ENCODE data around the gene CGB3.
"Not testable (repeated sequence)": the region's sequence is repeated elsewhere in the genome, so short reads cannot be mapped to it uniquely, and the experiment has no call there.

Gene CGB3

DNA sequence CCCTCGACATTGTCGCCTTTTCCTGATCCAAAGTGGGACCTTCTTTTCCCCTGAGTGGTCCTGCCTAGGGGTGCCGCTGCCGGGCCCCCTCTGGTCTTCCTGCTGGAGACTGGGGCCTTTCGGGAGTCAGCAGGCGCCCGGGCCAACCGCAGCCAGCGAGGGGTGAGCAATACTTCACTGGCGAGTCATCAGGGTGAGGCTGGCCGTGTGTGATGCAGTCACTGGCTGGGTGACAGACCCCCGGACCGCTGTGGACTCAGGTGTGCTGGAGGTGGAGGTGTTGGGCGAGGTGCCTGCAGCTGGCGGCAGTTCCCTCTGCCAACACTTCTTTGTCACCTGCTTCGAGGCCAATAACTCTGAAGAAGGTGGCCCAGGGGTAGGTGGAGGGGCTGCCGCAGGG, 18.0 kb upstream of the CGB3 start:
- DNase-seq (ENCODE audit: low spot score), result no peak

DNA sequence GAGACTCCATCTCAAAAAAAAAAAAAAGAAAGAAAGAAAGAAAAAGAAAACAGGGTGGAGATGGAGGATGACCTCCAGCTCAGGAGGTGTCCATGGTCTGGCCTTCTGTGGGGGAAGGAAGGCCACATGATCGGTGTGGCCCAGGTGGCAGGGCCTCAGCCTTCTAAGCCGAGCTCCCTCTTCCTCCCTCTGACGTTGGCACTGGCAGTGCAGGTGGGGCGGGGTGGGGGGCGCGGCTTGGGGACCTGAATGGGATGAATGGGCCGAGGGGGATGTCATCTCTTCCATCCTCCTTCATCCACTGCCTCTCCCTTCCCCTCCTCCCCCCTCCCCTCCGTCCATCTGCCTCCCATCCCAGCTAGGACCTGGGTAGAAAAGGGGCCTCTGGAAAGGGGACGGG, 15.6 kb upstream of the CGB3 start:
- not testable (repeated sequence) for DNase-seq (ENCODE audit: low spot score)

DNA sequence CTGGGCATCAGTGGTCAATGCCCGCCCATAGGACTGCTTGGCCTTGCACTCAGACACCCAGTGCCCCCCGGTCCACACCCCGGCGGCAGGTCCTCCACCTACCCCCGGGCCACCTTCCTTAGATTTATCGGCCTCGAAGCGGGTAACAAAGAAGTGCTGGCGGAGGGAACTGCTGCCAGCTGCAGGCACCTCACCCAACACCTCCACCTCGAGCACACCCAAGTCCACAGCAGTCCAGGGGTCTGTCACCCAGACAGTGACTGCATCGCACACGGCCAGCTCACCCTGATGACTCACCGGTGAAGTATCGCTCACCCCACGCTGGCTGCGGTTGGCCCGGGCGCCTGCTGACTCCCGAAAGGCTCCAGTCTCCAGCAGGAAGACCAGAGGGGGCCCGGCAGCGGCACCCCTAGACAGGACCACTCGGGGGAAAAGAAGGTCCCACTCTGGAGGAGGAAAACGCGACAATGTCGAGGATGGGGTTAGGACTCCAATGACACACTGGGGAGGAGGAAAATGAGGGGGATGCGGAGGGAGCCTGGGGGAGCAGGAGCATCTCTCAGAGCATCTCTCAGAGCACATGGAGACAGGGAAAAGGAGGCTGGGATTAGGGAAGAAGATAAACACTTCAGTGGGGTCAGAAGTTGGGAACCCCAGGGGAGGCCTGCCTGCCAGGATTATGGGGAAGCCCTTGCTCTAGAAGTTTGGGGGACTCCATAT, 14.6 kb upstream of the CGB3 start:
- peak; percentile 87 for DNase-seq (ENCODE audit: low spot score)

DNA sequence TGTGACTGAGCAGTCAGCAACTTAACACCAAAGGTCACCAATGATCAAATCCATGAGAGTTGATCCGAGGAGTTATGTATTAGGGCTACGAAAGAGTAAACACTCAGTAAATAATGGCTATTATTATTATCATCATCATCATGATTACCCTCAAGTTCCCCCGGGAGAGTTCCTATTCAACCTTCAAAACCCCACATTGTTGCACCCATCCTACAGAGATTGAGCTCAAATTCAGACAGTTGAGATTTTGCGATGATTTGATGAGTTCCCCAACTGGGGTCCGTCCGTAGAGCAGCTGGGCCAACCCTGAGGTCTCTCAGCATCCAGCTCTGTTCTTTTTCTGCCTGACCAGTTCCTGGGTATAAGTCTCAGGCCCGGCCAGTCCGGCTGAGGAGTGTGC, 14.0 kb upstream of the CGB3 start:
- not testable (repeated sequence) for DNase-seq (ENCODE audit: low spot score)

DNA sequence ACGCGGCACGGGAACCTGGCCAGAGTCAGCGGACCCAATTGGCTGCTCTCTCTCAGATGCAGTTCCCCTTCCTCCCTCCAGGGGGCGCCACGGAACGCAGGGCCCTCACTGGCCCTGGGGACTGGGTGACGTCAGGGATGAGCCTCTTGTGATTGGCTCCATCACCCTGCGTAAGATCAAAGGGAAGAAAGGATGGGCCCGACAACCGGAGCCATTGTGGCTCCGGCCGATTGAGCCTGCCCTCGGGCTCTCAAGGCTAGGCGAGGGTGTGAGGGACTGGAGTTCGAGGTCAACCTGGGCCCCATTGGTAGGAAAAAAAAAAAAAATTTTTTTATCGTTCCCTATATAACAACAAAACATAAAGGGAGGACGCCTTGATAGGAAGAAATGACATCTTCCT, 12.7 kb upstream of the CGB3 start, which contains the start of gene CGB1:
TSS of gene CGB1 (minus strand) at position 81 of the 400 bp plus-strand sequence. CDS start 184 bp downstream, outside the sequence.
- peak; percentile 44 for DNase-seq (ENCODE audit: low spot score)

DNA sequence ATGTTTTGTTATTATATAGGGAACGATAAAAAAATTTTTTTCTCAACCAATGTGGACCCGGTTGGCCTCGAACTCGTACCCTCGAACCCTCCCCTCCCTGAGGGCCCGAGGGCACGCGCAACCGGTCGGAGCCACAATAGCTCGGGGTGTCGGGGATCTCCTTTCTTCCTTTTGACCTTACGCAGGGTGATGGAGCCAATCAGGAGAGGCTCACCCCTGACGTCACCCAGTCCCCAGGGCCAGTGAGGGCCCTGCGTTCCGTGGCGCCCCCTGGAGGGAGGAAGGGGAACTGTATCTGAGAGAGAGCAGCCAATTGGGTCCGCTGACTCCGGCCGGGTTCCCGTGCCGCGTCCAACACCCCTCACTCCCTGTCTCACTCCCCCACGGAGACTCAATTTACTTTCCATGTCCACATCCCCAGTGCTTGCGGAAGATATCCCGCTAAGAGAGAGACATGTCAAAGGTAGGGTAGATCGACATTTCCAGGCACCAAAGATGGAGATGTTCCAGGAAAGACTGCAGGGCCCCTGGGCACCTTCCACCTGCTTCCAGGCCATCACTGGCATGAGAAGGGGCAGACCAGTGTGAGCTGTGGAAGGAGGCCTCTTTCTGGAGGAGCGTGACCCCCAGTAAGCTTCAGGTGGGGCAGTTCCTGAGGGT, 7.6 kb upstream of the CGB3 start, which contains the start of gene CGB2:
TSS of gene CGB2 (plus strand) at position 249 of the 660 bp plus-strand sequence. CDS start at position 455, 206 bp downstream.
- not testable (repeated sequence) for DNase-seq (ENCODE audit: low spot score)

DNA sequence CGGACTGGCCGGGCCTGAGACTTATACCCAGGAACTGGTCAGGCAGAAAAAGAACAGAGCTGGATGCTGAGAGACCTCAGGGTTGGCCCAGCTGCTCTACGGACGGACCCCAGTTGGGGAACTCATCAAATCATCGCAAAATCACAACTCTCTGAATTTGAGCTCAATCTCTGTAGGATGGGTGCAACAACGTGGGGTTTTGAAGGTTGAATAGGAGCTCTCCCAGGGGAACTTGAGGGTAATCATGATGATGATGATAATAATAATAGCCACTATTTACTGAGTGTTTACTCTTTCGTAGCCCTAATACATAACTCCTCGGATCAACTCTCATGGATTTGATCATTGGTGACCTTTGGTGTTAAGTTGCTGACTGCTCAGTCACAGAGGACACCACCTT, 6.2 kb upstream of the CGB3 start:
- not testable (repeated sequence) for DNase-seq (ENCODE audit: low spot score)

DNA sequence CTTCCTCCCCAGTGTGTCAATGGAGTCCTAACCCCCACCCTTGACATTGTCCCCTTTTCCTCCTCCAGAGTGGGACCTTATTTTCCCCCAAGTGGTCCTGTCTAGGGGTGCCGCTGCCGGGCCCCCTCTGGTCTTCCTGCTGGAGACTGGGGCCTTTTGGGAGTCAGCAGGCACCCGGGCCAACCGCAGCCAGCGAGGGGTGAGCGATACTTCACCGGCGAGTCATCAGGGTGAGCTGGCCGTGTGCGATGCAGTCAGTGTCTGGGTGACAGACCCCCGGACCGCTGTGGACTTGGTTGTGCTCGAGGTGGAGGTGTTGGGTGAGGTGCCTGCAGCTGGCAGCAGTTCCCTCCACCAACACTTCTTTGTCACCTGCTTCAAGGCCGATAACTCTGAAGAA, 5.6 kb upstream of the CGB3 start:
- not testable (repeated sequence) for DNase-seq (ENCODE audit: low spot score)

DNA sequence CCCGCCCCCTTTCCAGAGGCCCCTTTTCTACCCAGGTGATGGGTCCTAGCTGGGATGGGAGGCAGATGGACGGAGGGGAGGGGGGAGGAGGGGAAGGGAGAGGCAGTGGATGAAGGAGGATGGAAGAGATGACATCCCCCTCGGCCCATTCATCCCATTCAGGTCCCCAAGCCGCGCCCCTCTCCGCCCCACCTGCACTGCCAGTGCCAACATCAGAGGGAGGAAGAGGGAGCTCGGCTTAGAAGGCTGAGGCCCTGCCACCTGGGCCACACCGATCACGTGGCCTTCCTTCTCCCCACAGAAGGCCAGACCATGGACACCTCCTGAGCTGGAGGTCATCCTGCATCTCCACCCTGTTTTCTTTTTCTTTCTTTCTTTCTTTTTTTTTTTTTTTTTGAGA, 4.6 kb upstream of the CGB3 start:
- DNase-seq (ENCODE audit: low spot score), result not testable (repeated sequence)

DNA sequence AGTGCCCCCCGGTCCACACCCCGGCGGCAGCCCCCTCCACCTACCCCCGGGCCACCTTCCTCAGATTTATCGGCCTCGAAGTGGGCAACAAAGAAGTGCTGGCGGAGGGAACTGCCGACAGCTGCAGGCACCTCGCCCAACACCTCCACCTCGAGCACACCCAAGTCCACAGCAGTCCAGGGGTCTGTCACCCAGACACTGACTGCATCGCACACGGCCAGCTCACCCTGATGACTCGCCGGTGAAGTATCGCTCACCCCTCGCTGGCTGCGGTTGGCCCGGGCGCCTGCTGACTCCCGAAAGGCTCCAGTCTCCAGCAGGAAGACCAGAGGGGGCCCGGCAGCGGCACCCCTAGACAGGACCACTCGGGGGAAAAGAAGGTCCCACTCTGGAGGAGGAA, 1.5 kb upstream of the CGB3 start:
- DNase-seq (ENCODE audit: low spot score), result not testable (repeated sequence)

DNA sequence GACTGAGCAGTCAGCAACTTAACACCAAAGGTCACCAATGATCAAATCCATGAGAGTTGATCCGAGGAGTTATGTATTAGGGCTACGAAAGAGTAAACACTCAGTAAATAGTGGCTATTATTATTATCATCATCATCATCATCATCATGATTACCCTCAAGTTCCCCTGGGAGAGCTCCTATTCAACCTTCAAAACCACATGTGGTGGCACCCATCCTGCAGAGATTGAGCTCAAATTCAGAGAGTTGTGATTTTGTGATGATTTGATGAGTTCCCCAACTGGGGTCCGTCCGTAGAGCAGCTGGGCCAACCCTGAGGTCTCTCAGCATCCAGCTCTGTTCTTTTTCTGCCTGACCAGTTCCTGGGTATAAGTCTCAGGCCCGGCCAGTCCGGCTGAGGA, 955 bp upstream of the CGB3 start:
- not testable (repeated sequence) for DNase-seq (ENCODE audit: low spot score)

DNA sequence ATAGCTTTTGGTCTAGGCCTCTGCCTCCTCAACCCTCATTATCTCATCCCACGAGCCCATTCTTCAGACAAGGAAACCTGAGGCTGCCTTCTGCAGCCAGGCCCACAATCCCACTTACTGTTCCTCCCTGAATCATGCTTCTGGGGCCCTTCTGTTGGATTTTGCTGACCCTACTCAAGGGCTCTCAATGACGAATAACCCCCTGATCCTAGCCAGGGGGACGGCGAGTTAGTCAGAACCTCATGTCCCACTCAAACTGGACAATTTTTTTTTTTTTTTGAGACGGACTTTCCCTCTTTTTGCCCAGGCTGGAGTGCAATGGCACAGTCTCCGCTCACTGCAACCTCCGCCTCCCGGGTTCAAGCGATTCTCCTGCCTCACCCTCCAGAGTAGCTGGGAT, 2.0 kb downstream of the CGB3 start:
- DNase-seq (ENCODE audit: low spot score), result no peak

DNA sequence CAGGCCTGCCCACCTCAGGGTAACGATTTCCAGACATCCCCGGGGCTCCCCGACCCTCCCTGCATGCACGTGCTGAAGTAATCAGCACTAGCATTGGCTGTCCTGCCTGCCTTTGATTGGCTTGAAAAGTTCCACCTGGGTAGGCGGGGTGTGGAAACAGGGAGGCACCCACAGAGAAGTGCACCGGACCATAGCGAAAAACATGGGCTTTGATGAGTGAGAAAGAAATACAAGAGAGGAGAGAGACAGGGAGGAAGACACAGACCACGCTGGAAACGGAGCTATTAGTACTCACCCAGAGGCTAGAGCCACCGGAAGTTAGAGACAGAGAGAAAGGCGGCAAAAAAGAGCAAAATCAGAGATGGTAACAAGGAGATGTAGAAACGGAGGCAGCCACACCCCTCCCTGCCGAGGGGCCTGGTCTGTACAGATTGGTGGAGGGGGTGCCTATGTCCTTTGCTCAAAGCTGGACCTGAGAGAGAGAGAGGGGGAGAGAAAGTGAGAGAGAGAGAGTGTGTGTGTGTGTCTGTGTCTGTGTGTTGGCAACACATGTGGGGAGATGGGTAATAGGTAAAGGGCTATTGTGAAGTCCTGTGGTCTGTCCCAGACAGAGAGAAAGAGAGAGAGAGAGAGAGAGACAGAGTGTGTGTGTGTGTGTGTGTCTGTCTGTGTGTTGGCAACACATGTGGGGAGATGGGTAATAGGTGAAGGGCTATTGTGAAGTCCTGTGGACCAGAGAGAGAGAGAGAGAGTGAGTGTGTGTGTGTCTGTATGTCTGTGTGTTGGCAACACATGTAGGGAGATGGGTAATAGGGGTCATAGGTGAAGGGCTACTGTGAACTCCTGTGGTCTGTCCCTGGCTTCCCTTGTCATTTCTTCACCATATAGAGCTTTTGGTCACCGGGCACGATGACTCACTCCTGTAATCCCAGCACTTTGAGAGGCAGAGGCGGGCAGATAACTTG, 2.9 kb downstream of the CGB3 start:
- peak; percentile 49 for DNase-seq (ENCODE audit: low spot score)

DNA sequence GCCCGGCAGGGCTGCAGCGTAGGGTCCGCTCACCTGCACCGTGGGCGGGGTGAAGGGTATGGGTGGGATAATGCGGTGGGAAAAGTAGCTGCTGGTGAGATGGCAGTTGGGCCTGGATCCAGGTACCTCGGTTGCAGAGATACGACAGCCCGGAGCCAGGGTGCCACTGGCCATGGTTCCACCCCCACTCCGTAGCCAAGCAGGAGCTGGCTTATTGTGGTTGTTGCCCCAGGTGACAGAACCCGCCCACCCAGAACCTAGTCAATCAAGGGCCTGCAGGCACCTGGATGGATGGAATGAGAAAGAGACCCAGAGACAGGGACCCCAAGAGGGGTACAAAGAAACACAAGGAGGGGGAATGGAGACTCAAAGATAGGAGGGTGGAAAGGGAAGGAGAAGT, 3.8 kb downstream of the CGB3 start:
- no peak for DNase-seq (ENCODE audit: low spot score)

DNA sequence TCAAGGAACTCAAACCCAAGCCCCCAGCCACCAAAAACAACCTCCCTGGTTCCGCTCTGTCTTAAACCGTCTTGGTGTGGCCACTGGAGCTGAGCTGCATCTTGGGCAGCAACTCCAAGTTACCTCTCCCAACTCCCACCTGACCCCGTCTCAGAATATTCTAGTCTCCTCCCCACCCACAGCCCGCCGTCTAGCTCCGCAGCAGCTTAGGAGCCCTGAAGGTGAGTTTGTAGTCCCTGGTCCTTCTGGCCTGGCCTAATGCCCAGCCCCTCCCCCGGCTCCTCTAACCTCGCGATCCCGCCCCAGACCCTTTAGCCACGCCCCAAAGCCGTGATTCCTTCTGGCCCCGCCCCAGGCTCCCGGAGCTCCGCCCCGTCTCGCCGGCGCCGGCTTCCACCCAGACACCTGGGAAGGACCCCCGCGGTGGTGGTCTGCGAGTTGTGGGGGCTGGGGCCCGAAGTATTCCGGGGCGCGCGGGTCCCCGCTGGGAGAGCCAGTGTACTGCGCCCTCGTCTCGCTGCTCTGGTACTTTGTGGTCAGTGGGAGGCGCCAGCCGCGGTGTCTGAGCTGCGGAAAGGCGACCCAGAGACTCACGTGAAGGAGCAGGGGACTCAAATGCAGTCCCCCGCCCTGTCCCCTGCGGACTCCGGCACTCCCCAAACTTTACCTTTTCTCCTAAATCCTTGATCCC, 4.7 kb downstream of the CGB3 start:
- DNase-seq (ENCODE audit: low spot score), result peak; percentile 80

DNA sequence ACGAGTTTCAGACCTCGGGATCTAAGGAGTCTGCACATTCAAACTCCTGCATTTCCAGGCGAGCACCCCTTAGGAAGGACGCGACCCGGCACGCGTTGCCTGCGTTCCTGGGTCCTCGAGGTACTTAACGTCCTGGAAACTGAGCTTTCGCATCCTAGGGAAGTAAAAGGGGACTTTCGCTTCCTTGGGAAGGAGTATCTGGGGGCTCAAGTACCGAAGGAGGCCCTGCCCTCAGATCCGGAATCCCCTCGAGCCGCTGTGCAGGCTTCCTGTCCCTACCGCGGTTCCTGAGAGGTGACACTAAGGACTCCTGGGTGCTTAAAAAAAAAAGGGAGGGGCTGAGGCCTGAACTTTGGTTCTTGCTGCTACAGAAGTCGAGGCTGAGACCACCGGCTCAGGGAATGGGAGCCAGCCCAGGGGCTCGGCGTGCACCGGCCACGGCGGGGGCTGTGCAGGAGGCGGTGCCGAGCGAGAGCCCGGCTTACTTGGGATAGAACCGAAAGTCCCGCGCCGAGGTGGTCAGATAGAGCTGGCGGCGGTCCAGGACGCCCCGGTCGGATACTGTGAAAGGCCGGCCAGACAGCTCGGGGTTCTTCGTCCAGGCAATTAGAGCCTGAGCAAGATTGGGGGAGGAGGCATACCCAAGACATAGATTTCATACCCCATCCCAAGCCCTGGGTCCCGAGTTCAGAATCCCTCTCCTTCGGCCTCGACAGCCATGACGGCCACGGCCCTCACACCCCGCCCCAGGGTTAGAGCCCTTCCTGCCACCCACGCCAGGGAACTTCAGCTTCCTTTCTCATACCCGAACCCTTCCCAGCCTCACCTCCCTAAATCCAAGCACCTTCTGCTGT, 5.5 kb downstream of the CGB3 start:
- peak; percentile 51 for DNase-seq (ENCODE audit: low spot score)

DNA sequence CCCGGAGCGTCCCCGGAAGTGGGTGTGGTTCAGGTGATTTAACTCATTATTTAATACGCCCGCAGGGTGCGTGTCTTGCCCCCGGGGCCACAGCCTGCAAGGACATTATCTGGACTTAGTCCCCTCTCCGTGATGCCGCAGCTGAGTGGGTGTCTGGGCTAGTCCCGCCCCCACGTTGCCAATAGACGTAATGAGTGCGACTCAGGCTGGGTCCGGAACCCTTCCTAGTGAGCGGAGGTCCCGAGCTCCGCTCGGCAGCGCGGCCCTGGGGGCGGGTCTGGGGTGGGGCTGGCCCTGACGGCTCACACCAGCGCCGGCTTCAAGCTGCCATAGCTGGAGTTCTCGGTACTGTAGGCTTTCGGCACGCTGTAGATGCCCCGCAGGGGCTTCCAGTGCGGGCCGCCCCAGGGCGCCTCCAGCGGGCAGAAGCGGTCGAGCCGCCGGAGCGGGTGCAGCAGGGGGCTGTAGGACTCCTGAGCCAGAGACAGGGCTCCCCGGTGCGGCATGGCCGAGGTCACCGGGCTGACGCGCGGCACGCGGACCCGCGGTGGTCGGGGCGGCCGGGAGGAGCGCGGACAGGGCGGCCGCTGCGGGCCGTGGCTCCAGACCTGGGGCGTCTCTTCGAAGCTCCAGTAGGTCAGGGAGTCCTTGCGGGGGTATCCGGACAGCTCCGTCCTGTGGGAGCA, 6.3 kb downstream of the CGB3 start:
- peak; percentile 87 for DNase-seq (ENCODE audit: low spot score)

DNA sequence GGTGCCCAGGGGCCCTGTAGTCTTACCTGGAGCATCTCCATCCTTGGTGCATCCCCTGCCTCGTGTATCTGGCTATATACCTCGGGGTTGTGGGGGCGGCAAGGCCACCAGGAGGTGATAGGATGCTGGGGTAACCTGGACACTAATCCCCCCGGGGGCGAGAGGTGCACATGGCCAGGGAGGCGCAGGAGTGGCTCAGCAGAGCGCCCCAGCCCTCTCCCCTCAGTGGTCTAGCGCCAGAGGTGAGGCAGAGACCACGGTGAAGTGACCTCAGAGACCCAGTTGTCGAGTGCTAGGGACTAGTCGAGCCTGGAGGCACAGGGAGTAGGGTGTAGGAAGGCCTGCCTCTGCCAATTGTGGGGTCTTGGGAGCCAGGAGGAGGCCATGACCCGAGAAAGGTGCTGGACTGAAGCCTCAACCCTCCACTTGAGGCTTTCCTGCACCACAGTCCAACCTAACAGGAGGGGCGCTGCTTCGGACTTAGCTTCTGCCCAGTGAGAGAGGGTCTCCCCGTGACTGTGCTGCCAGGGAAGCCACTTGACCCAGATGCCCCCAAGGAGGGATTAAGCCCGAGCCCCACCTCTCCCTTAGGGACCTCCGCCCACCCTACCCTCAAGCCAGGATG, 7.0 kb downstream of the CGB3 start, which contains the start of gene LHB:
TSS of gene LHB (minus strand) at position 51 of the 625 bp plus-strand sequence. CDS start at position 41, 10 bp downstream.
- DNase-seq (ENCODE audit: low spot score), result no peak

DNA sequence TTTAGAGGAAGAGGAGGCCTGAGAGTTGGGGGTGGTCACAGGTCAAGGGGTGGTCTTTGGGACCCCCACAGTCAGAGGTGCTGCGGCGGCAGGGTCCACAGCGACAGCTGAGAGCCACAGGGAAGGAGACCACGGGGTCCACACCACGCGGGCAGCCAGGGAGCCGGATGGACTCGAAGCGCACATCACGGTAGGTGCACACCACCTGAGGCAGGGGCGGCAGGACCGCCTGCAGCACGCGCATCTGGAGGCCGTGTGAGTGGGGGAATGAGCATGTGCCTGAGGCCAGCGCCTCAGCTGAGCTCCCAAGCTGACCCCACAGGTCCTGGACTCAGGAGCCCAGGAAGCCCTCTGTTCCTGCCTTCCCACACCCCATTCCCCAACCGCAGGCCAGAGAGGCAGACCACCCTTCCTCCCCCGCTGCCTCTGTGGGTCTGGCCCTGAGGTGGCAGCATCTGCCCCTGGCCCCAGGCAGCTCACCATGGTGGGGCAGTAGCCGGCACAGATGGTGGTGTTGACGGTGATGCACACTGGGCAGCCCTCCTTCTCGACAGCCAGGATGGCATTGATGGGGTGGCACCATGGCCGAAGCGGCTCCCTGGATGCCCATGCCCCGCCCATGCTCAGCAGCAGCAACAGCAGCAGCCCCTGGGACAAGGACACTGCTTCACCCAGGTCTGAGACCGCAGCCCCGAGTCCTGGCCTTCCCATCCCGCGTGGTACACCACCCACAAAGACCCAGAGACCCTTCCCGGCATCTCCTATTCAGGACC, 7.9 kb downstream of the CGB3 start:
- no peak for DNase-seq (ENCODE audit: low spot score)
